ENCODE measurements around the gene MAP2. TPM values are rescaled to one million over a fixed set of nuclear protein-coding genes. Genes with fewer than 3 reads are reported as not detected.

The MAP2 gene
- total and polyA plus RNA-seq, 8 donors, result 2.1 to 24.6 (median 11.8) TPM

- TF ChIP-seq POLR2A (IDR thresholded peaks at IDR 0.05), result no peak
- no peak for TF ChIP-seq EP300 (IDR thresholded peaks at IDR 0.05)
- TF ChIP-seq, protein P1, sequence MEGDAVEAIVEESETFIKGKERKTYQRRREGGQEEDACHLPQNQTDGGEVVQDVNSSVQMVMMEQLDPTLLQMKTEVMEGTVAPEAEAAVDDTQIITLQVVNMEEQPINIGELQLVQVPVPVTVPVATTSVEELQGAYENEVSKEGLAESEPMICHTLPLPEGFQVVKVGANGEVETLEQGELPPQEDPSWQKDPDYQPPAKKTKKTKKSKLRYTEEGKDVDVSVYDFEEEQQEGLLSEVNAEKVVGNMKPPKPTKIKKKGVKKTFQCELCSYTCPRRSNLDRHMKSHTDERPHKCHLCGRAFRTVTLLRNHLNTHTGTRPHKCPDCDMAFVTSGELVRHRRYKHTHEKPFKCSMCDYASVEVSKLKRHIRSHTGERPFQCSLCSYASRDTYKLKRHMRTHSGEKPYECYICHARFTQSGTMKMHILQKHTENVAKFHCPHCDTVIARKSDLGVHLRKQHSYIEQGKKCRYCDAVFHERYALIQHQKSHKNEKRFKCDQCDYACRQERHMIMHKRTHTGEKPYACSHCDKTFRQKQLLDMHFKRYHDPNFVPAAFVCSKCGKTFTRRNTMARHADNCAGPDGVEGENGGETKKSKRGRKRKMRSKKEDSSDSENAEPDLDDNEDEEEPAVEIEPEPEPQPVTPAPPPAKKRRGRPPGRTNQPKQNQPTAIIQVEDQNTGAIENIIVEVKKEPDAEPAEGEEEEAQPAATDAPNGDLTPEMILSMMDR (IDR thresholded peaks at IDR 0.05), result no peak
- TF ChIP-seq POLR2AphosphoS5 (IDR thresholded peaks at IDR 0.05), result no peak
- no peaks in the 10 kb centered on the region for H3K4me1 ChIP-seq
- peaks cover 0 to 7% (median 0%) of the 10 kb centered on the region in 4 donors for H3K9me3 ChIP-seq
- H3K36me3 ChIP-seq, result no peaks in the 10 kb centered on the region
- H3K27ac ChIP-seq, result no peak overlapping the region
- no peak for DNase-seq
- H3K27me3 ChIP-seq, result no peaks in the 10 kb centered on the region
- WGBS, 5 donors, result 87 to 95% (median 90%) methylated on average over 1 of the region's 1 CpG
- intact Hi-C loops (cut with DNase I; ENCODE audit: low total_unique reads), result loop anchor here (10.0 kb wide), 1 partner anchor 66 kb away; no protein-coding TSS in a partner anchor
- no peak overlapping the region for H3K4me3 ChIP-seq
These were observed 12.6 kb upstream of the MAP2 start for GRCh38 chr2:209411296-209411695.

- Histone ChIP-seq H3K4me1 (no peaks in the 10 kb centered on the region), H3K9me3 (peaks cover 0 to 7% (median 0%) of the 10 kb centered on the region in 4 donors), H3K27me3 (no peaks in the 10 kb centered on the region), H3K27ac (no peak overlapping the region), H3K36me3 (no peaks in the 10 kb centered on the region), H3K4me3 (no peak overlapping the region)
- intact Hi-C loops (cut with DNase I; ENCODE audit: low total_unique reads), result loop anchor here (10.0 kb wide), 1 partner anchor 67 kb away; no protein-coding TSS in a partner anchor
- no peak for DNase-seq
- 70 to 81% (median 78%) methylated on average over 4 of the region's 4 CpGs for WGBS, 5 donors
- TF ChIP-seq EP300 (IDR thresholded peaks at IDR 0.05) (no peak), POLR2A (IDR thresholded peaks at IDR 0.05) (no peak), POLR2AphosphoS5 (IDR thresholded peaks at IDR 0.05) (no peak)
- TF ChIP-seq, protein P1 (IDR thresholded peaks at IDR 0.05), result no peak
These were observed 12.1 kb upstream of the MAP2 start for GRCh38 chr2:209411718-209412117.

DNA sequence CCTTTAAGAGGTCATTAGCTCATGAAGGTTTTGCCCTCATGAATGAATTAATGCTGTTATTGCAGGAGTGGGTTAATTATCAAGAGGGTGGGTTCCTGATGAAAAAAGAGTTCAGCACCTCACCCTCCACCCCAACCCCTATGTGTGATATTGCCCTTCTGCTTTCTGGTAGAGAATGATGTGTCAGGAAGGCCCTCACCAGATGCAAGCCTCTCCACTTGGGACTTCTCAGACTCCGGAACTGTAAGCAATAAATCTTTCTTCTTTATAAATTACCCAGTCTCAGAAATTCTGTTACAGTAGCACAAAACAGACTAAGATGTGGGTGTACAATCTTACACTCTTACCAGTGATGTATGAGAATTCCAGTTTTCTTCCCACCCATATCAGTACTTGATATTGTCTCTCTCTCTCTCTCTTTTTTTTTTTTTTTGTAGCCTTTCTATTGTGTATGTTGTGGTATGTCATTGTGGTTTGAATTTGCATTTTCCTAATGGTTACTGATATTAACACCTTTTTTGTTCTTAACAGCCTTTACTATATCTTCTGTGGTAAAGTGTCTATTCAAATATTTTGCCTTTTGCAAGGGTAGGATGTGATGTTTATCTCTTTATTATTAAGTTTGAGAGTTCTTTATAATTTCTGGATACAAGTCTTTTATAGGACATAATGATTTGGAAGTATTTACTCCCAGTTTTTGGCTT lies 10.4 kb upstream of the MAP2 start:
- no peak for TF ChIP-seq POLR2A (IDR thresholded peaks at IDR 0.05)
- TF ChIP-seq, protein P1 (IDR thresholded peaks at IDR 0.05), result no peak
- no peak for TF ChIP-seq EP300 (IDR thresholded peaks at IDR 0.05)
- TF ChIP-seq POLR2AphosphoS5 (IDR thresholded peaks at IDR 0.05), result no peak
- Histone ChIP-seq H3K4me3 (no peak overlapping the region), H3K9me3 (peaks cover 0 to 7% (median 0%) of the 10 kb centered on the region in 4 donors), H3K4me1 (no peaks in the 10 kb centered on the region), H3K36me3 (no peaks in the 10 kb centered on the region), H3K27me3 (no peaks in the 10 kb centered on the region), H3K27ac (no peak overlapping the region)
- intact Hi-C loops (cut with DNase I; ENCODE audit: low total_unique reads), result loop anchor here (10.0 kb wide), 1 partner anchor 69 kb away; no protein-coding TSS in a partner anchor
- WGBS, 5 donors, result 59 to 82% (median 71%) methylated on average over 1 of the region's 1 CpG
- DNase-seq, result no peak

GRCh38 chr2:209416913-209417312 lies 6.9 kb upstream of the MAP2 start:
- TF ChIP-seq POLR2A (IDR thresholded peaks at IDR 0.05) (no peak), POLR2AphosphoS5 (IDR thresholded peaks at IDR 0.05) (no peak), EP300 (IDR thresholded peaks at IDR 0.05) (no peak)
- TF ChIP-seq, protein P1 (IDR thresholded peaks at IDR 0.05), result no peak
- intact Hi-C loops (cut with DNase I; ENCODE audit: low total_unique reads), result loop anchor here (10.0 kb wide), 1 partner anchor 72 kb away; no protein-coding TSS in a partner anchor
- no peak for DNase-seq
- peaks cover 0 to 7% (median 0%) of the 10 kb centered on the region in 4 donors for H3K9me3 ChIP-seq
- no peak overlapping the region for H3K27ac ChIP-seq
- no peaks in the 10 kb centered on the region for H3K4me1 ChIP-seq
- no peaks in the 10 kb centered on the region for H3K27me3 ChIP-seq
- H3K4me3 ChIP-seq, result no peak overlapping the region
- no peaks in the 10 kb centered on the region for H3K36me3 ChIP-seq
